Body of pancreas (tissue), 4 donors: ENCODE measurements around the gene CXCL5.

Experiments
- CTCF ChIP-seq, 7 experiments: fragments of 450-650 bp in 4 of 7; fragments of 200-600 bp in 3 of 7; sonication (generic) in 3 of 7; IDR thresholded peaks; one replicate each; pipeline ENCODE4 v1.5.1; 2016 to 2019; ENCODE audit warnings: antibody characterized with exemption in 7 of 7
- POLR2A ChIP-seq, 3 donors: fragments of 450-650 bp; IDR thresholded peaks; one replicate each; pipeline ENCODE4 v1.6.1; 2016; ENCODE audit warnings: antibody characterized with exemption in 3 of 3, mild to moderate bottlenecking in 2 of 3

DNA sequence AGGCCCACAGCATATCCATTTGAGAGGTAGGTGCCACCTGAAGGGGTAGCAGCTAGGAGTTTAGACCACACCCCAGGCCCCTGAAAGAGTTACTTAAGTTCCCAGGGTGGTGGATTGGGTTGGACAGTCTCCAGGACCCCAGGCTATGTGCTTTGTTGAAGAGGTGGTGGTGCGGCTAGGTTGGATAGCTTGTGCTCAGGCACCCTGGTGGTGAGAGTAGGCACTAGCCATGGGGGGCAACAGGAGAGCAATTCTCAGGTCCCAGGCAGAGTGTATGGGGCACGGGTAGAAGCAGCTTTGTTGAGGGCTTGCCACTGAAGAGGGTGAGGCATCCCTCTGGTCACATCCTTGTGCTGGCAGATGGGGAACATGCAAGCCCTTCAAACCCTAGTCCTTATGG lies 22.3 kb downstream of the CXCL5 start:
- TF ChIP-seq CTCF (IDR thresholded peaks at IDR 0.05), result no peak
- TF ChIP-seq POLR2A (IDR thresholded peaks at IDR 0.05), result no peak
